Spleen (tissue), 7 donors: ENCODE data around the gene SASS6.

Experiments used
- POLR2A ChIP-seq, 3 donors: fragments of 450-650 bp; IDR thresholded peaks; one replicate each; pipeline ENCODE4 v1.5.1; 2017; ENCODE audit warnings: antibody characterized with exemption in 3 of 3, mild to moderate bottlenecking in 1 of 3
- POLR2AphosphoS5 ChIP-seq, 3 donors: sonication (generic); formaldehyde crosslinking; IDR thresholded peaks; one replicate each; pipeline ENCODE4 v1.5.1; 2017; ENCODE audit warnings: antibody characterized with exemption in 3 of 3
- TF ChIP-seq, protein P1 (sequence below), 11 experiments: fragments of 200-600 bp in 7 of 11; fragments of 450-650 bp in 4 of 11; sonication (generic) in 4 of 11; IDR thresholded peaks in 8 of 11; conservative IDR thresholded peaks in 3 of 11; 1 replicate in 7 of 11; 2 replicates in 4 of 11; pipeline versions ENCODE4 v1.4.0 to v1.8.0; 2016 to 2021; ENCODE audit warnings: antibody characterized with exemption in 11 of 11, inconsistent platforms in 4 of 11, mild to moderate bottlenecking in 1 of 11
- donor health status: DM: no; HTN: no; CAD: no; lungs with moderate emphysema.
- donor health status: DM: no; HTN: no; CAD: no.
- donor health status: DM: no; HTN: no; CAD: no.

DNA sequence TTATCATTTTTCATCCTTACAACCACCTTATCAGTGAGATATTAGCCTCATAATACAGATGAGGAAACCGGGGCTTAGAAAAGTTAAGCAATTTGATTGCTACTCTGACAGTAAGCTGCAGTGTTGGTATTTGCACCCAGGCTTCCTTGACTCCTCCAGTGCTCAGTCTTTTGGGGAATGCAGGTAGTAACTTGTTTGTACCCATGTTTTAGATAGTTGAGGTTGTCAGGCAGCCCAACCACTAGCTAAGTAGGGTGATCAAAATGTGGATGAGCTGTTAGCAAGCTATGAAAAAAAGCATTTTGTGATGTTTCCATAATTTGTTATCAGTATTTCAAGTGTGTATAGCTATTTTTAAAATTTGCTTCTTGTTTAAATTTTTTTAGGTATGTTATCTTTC, 80.8 kb downstream of the SASS6 start:
- TF ChIP-seq, protein P1, sequence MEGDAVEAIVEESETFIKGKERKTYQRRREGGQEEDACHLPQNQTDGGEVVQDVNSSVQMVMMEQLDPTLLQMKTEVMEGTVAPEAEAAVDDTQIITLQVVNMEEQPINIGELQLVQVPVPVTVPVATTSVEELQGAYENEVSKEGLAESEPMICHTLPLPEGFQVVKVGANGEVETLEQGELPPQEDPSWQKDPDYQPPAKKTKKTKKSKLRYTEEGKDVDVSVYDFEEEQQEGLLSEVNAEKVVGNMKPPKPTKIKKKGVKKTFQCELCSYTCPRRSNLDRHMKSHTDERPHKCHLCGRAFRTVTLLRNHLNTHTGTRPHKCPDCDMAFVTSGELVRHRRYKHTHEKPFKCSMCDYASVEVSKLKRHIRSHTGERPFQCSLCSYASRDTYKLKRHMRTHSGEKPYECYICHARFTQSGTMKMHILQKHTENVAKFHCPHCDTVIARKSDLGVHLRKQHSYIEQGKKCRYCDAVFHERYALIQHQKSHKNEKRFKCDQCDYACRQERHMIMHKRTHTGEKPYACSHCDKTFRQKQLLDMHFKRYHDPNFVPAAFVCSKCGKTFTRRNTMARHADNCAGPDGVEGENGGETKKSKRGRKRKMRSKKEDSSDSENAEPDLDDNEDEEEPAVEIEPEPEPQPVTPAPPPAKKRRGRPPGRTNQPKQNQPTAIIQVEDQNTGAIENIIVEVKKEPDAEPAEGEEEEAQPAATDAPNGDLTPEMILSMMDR (IDR thresholded peaks at IDR 0.05 in 8 of 11, conservative IDR thresholded peaks at IDR 0.05 in 3 of 11): no peak
- TF ChIP-seq POLR2A (IDR thresholded peaks at IDR 0.05) (no peak), POLR2AphosphoS5 (IDR thresholded peaks at IDR 0.05) (no peak)
